H9 (cell line): ENCODE measurements around the gene OVAAL. TPM values are rescaled to one million over a fixed set of nuclear protein-coding genes. Genes with fewer than 3 reads are reported as not detected.

Source experiments
- DNase-seq: peaks from one replicate; pipeline ENCODE4 v3.0.0-alpha.2; 2017
- H2AFZ ChIP-seq: one replicate; pipeline ENCODE4 v1.6.1; 2013; ENCODE audit warnings: mild to moderate bottlenecking, low read length, control low read depth, moderate library complexity
- H2AK5ac ChIP-seq: 2 replicates; pipeline ENCODE4 v1.6.1; 2013; ENCODE audit warnings: low read length, control low read depth, mixed read lengths; ENCODE audit not compliant: insufficient read length
- H2BK120ac ChIP-seq: one replicate; pipeline ENCODE4 v1.6.1; 2013; ENCODE audit warnings: low read depth, mild to moderate bottlenecking, low read length, control low read depth, inconsistent platforms; ENCODE audit not compliant: poor library complexity, severe bottlenecking
- H2BK12ac ChIP-seq: 2 replicates; pipeline ENCODE4 v1.6.1; 2013; ENCODE audit warnings: low read length, control low read depth, mixed read lengths, low read depth; ENCODE audit not compliant: insufficient read length
- H2BK15ac ChIP-seq: 2 replicates; pipeline ENCODE4 v1.6.1; 2013; ENCODE audit warnings: low read depth, low read length, control low read depth
- H2BK20ac ChIP-seq: one replicate; pipeline ENCODE4 v1.6.1; 2013; ENCODE audit warnings: low read depth, mild to moderate bottlenecking, low read length, control low read depth, inconsistent platforms; ENCODE audit not compliant: poor library complexity, severe bottlenecking
- H2BK5ac ChIP-seq: 2 replicates; pipeline ENCODE4 v1.6.1; 2013; ENCODE audit warnings: low read length, control low read depth, mixed read lengths; ENCODE audit not compliant: insufficient read length
- H3K14ac ChIP-seq: 2 replicates; pipeline ENCODE4 v1.6.1; 2013; ENCODE audit warnings: low read length, control low read depth; ENCODE audit not compliant: insufficient read depth
- H3K18ac ChIP-seq: 2 replicates; pipeline ENCODE4 v1.6.1; 2013; ENCODE audit warnings: low read depth, mild to moderate bottlenecking, mixed read lengths, low read length, control low read depth; ENCODE audit not compliant: insufficient read length
- H3K23ac ChIP-seq: 2 replicates; pipeline ENCODE4 v1.6.1; 2013; ENCODE audit warnings: low read length, control low read depth, mixed read lengths, low read depth; ENCODE audit not compliant: insufficient read length
- H3K23me2 ChIP-seq: 2 replicates; pipeline ENCODE4 v1.6.1; 2013; ENCODE audit warnings: low read depth, mild to moderate bottlenecking, mixed read lengths, low read length, control low read depth; ENCODE audit not compliant: insufficient read length, poor library complexity, severe bottlenecking
- H3K27ac ChIP-seq: 2 replicates; pipeline ENCODE4 v1.5.1; 2013; ENCODE audit warnings: low read length, control low read depth, mixed read lengths, low read depth; ENCODE audit not compliant: insufficient read length
- H3K27me3 ChIP-seq: 2 replicates; pipeline ENCODE4 v1.6.1; 2013; ENCODE audit warnings: low read length, control low read depth, inconsistent platforms; ENCODE audit not compliant: insufficient read depth
- H3K4ac ChIP-seq: 2 replicates; pipeline ENCODE4 v1.6.1; 2013; ENCODE audit warnings: low read depth, mild to moderate bottlenecking, control low read depth, inconsistent platforms, low read length, moderate library complexity
- H3K4me1 ChIP-seq: 2 replicates; pipeline ENCODE4 v1.6.1; 2013; ENCODE audit warnings: low read length, control low read depth, inconsistent platforms; ENCODE audit not compliant: insufficient read depth
- H3K4me2 ChIP-seq: 2 replicates; pipeline ENCODE4 v1.6.1; 2013; ENCODE audit warnings: low read length, control low read depth, mixed read lengths; ENCODE audit not compliant: insufficient read length, insufficient read depth
- H3K56ac ChIP-seq: 2 replicates; pipeline ENCODE4 v1.6.1; 2013; ENCODE audit warnings: low read depth, mild to moderate bottlenecking, mixed read lengths, low read length, control low read depth; ENCODE audit not compliant: insufficient read length
- H3K79me1 ChIP-seq: 2 replicates; pipeline ENCODE4 v1.6.1; 2013; ENCODE audit warnings: low read depth, mild to moderate bottlenecking, moderate library complexity, low read length, control low read depth, inconsistent platforms; ENCODE audit not compliant: insufficient read depth, poor library complexity, severe bottlenecking
- H3K79me2 ChIP-seq: 2 replicates; pipeline ENCODE4 v1.6.1; 2013; ENCODE audit warnings: low read length, control low read depth, inconsistent platforms; ENCODE audit not compliant: insufficient read depth
- H3K9ac ChIP-seq: 2 replicates; pipeline ENCODE4 v1.6.1; 2013; ENCODE audit warnings: low read length, control low read depth, mixed read lengths; ENCODE audit not compliant: insufficient read length; ENCODE audit errors: extremely low read depth
- H3K9me3 ChIP-seq: one replicate; pipeline ENCODE4 v1.6.1; 2013; ENCODE audit warnings: low read depth, low read length, inconsistent platforms; ENCODE audit not compliant: control insufficient read depth
- H3T11ph ChIP-seq: one replicate; pipeline ENCODE4 v1.6.1; 2013; ENCODE audit warnings: mild to moderate bottlenecking, low read length, control low read depth, inconsistent platforms
- H4K20me1 ChIP-seq: one replicate; pipeline ENCODE4 v1.6.1; 2013; ENCODE audit not compliant: control insufficient read depth, insufficient read length, insufficient read depth
- H4K5ac ChIP-seq: 2 replicates; pipeline ENCODE4 v1.6.1; 2013; ENCODE audit warnings: low read depth, mild to moderate bottlenecking, mixed read lengths, low read length, control low read depth; ENCODE audit not compliant: insufficient read length
- H4K8ac ChIP-seq: replicated peaks from 2 replicates; pipeline ENCODE4 v1.6.1; 2013; ENCODE audit warnings: low read length, control low read depth, mixed read lengths, low read depth; ENCODE audit not compliant: insufficient read length
- H4K91ac ChIP-seq: 2 replicates; pipeline ENCODE4 v1.6.1; 2013; ENCODE audit warnings: low read depth, mild to moderate bottlenecking, moderate library complexity, mixed read lengths, low read length, control low read depth; ENCODE audit not compliant: insufficient read length
- H3K27ac Mint-ChIP-seq, 3 experiments: 2 replicates in 2 of 3; 3 replicates in 1 of 3; pipeline ENCODE4 v1.8.0; 2020 to 2021; ENCODE audit warnings: mixed read lengths in 3 of 3, mild to moderate bottlenecking in 1 of 3, moderate library complexity in 1 of 3
- H3K27me3 Mint-ChIP-seq: 2 replicates; pipeline ENCODE4 v1.8.0; 2021; ENCODE audit warnings: low read depth, mild to moderate bottlenecking, moderate library complexity, mixed read lengths
- H3K36me3 Mint-ChIP-seq, 3 experiments: 2 replicates in 2 of 3; 3 replicates in 1 of 3; pipeline ENCODE4 v1.8.0; 2020 to 2021; ENCODE audit warnings: low read depth in 3 of 3, mixed read lengths in 3 of 3; ENCODE audit not compliant: insufficient read depth in 1 of 3
- H3K4me1 Mint-ChIP-seq, 2 experiments: 2 replicates each; pipeline ENCODE4 v1.8.0; 2020; ENCODE audit warnings: mixed read lengths in 2 of 2
- H3K4me3 Mint-ChIP-seq, 2 experiments: 2 replicates in 1 of 2; 3 replicates in 1 of 2; pipeline ENCODE4 v1.8.0; 2020 to 2021; ENCODE audit warnings: mild to moderate bottlenecking in 2 of 2, mixed read lengths in 2 of 2, moderate library complexity in 1 of 2
- H3K9me3 Mint-ChIP-seq, 2 experiments: 2 replicates in 1 of 2; 3 replicates in 1 of 2; pipeline ENCODE4 v1.8.0; 2020; ENCODE audit warnings: mild to moderate bottlenecking in 2 of 2, mixed read lengths in 2 of 2, moderate library complexity in 1 of 2
- CTCF ChIP-seq: fragments of 200-600 bp; sonication (generic); conservative IDR thresholded peaks from 3 replicates; pipeline ENCODE4 v1.8.0; 2021; ENCODE audit warnings: antibody characterized with exemption, mild to moderate bottlenecking
- WGBS: extraction: QIAGEN DNeasy Blood & Tissue Kit; methylation state at CpG from one replicate; pipeline ENCODE4 v1.1.7; 2013; ENCODE audit warnings: missing lambda C conversion rate, low lambda C conversion rate, mixed read lengths; ENCODE audit not compliant: insufficient read length; ENCODE audit errors: extremely low coverage; 5-methylcytosine and 5-hydroxymethylcytosine counted together
- total RNA-seq: library from RNA; stranded (reverse); gene quantifications from 2 replicates; pipeline ENCODE4 v1.2.1, GENCODE V29; 2021

OVAAL gene
- total RNA-seq, 1 experiment from 2014 or later = not detected

- Histone ChIP-seq H4K91ac (no peak overlapping the region), H3K23ac (no peak overlapping the region), H3K4me2 (no peak overlapping the region), H3K4ac (no peak overlapping the region), H4K8ac (no peak overlapping the region), H4K20me1 (no peaks in the 10 kb centered on the region), H3K56ac (no peak overlapping the region), H3K18ac (no peak overlapping the region), H3K9me3 (no peaks in the 10 kb centered on the region), H2AK5ac (no peak overlapping the region), H3K79me1 (no peaks in the 10 kb centered on the region), H2AFZ (no peak overlapping the region), H2BK12ac (no peak overlapping the region), H3K4me1 (no peaks in the 10 kb centered on the region), H3K9ac (no peak overlapping the region), H2BK15ac (no peak overlapping the region), H3K14ac (no peak overlapping the region), H3K27me3 (no peaks in the 10 kb centered on the region), H3K23me2 (no peaks in the 10 kb centered on the region), H3K79me2 (no peaks in the 10 kb centered on the region), H4K5ac (no peak overlapping the region), H3K27ac (no peak overlapping the region), H2BK120ac (no peak overlapping the region), H2BK20ac (no peak overlapping the region), H2BK5ac (no peak overlapping the region), H3T11ph (no peak overlapping the region)
- no CpG with 5 or more reads among the region's 4 CpGs for WGBS
- no peak for TF ChIP-seq CTCF
- DNase-seq = no peak
- Mint-ChIP-seq H3K9me3 (peaks cover 0 to 2% of the 10 kb centered on the region in 2 experiments; a peak in 1 of 5 replicates), H3K4me1 (peaks cover 3 to 5% of the 10 kb centered on the region in 2 experiments), H3K27ac (no peak overlapping the region), H3K27me3 (no peaks in the 10 kb centered on the region; the same call in 1 of the 2 replicates), H3K36me3 (no peaks in the 10 kb centered on the region; a peak in 1 of 7 replicates), H3K4me3 (no peak overlapping the region)
Observed at GRCh38 chr1:180585994-180586359, 27.2 kb downstream of the OVAAL start.
